Measurements from ENCODE around the gene LAPTM4A. TPM values are rescaled to one million over a fixed set of nuclear protein-coding genes. Genes with fewer than 3 reads are reported as not detected.

Gene LAPTM4A
- total RNA-seq, 1 experiment from 2014 or later: 131 TPM

GRCh38 chr2:20079546-20080115 lies 28.2 kb upstream of the LAPTM4A start:
- Histone ChIP-seq H3K14ac (ENCODE audit: insufficient read depth, low read length) (no peak overlapping the region), H3K27me3 (ENCODE audit: insufficient read depth, low read length) (no peaks in the 10 kb centered on the region), H3K4me1 (ENCODE audit: insufficient read depth, low read length) (no peaks in the 10 kb centered on the region), H3K56ac (ENCODE audit: insufficient read length, low read depth, low read length) (no peak overlapping the region), H2AFZ (ENCODE audit: low read length) (no peak overlapping the region), H3K18ac (ENCODE audit: insufficient read length, low read depth, low read length) (no peak overlapping the region), H4K91ac (ENCODE audit: insufficient read length, low read depth, low read length) (no peak overlapping the region), H3K4me2 (ENCODE audit: insufficient read depth, insufficient read length, low read length) (no peak overlapping the region), H3K4ac (ENCODE audit: low read depth, low read length) (no peak overlapping the region), H3K23ac (ENCODE audit: insufficient read length, low read depth, low read length) (no peak overlapping the region), H3K23me2 (ENCODE audit: insufficient read length, low read depth, low read length, poor library complexity, severe bottlenecking) (no peaks in the 10 kb centered on the region), H2BK5ac (ENCODE audit: insufficient read length, low read length) (no peak overlapping the region), H3K9me3 (ENCODE audit: control insufficient read depth, low read depth, low read length) (no peaks in the 10 kb centered on the region), H4K8ac (replicated peaks; ENCODE audit: insufficient read length, low read depth, low read length) (no peak overlapping the region), H2BK12ac (ENCODE audit: insufficient read length, low read depth, low read length) (no peak overlapping the region), H2BK20ac (ENCODE audit: low read depth, low read length, poor library complexity, severe bottlenecking) (no peak overlapping the region), H3K79me2 (ENCODE audit: insufficient read depth, low read length) (no peaks in the 10 kb centered on the region), H3K27ac (ENCODE audit: insufficient read length, low read depth, low read length) (no peak overlapping the region), H2AK5ac (ENCODE audit: insufficient read length, low read length) (no peak overlapping the region), H4K5ac (ENCODE audit: insufficient read length, low read depth, low read length) (no peak overlapping the region), H2BK120ac (ENCODE audit: low read depth, low read length, poor library complexity, severe bottlenecking) (no peak overlapping the region), H3K9ac (ENCODE audit: extremely low read depth, insufficient read length, low read length) (no peak overlapping the region), H3T11ph (ENCODE audit: low read length) (no peak overlapping the region), H3K79me1 (ENCODE audit: insufficient read depth, low read depth, low read length, poor library complexity, severe bottlenecking) (no peaks in the 10 kb centered on the region), H4K20me1 (ENCODE audit: control insufficient read depth, insufficient read depth, insufficient read length) (no peaks in the 10 kb centered on the region), H2BK15ac (ENCODE audit: low read depth, low read length) (no peak overlapping the region)
- Mint-ChIP-seq H3K4me3 (no peak overlapping the region), H3K36me3 (ENCODE audit: insufficient read depth in 1 of 3, low read depth in 3 of 3) (no peaks in the 10 kb centered on the region), H3K4me1 (peaks cover 19 to 25% of the 10 kb centered on the region in 2 experiments), H3K27ac (no peak overlapping the region), H3K27me3 (ENCODE audit: low read depth) (peaks cover 3% of the 10 kb centered on the region), H3K9me3 (peaks cover 0 to 4% of the 10 kb centered on the region in 2 experiments; a peak in 2 of 5 replicates)
- TF ChIP-seq CTCF (conservative IDR thresholded peaks at IDR 0.05): no peak
- DNase-seq: no peak
- WGBS (ENCODE audit: extremely low coverage, insufficient read length, low lambda C conversion rate): no CpG with 5 or more reads among the region's 6 CpGs

Data from H9 (cell line).